NK-92 (cell line): ENCODE data around the gene EIF2AK2.

Experiments
- DNase-seq: peaks from one replicate; lab custom pipeline; 2025; ENCODE audit not compliant: unreplicated experiment; lab: John Stamatoyannopoulos, UW

The EIF2AK2 gene

DNA sequence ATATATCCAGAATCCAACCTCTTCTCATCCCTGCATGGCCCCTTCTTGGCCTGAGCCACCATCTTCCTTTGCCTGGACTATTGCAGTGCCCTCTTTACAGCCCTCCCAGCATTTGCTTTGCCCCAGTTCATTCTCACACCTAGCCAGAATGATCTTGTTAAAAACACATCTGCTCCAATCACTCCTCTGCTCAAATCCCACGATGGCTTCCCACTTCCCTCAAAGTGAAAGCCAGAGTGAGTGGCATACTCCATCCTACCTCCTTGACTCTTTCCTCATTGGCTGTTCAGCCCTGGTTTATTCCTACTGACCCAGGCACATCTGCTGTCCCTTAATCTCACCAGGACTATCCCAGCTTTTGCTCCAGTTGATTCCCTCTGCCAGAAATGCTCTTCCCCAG is 17.0 kb upstream of the EIF2AK2 start:
- DNase-seq, result no peak

DNA sequence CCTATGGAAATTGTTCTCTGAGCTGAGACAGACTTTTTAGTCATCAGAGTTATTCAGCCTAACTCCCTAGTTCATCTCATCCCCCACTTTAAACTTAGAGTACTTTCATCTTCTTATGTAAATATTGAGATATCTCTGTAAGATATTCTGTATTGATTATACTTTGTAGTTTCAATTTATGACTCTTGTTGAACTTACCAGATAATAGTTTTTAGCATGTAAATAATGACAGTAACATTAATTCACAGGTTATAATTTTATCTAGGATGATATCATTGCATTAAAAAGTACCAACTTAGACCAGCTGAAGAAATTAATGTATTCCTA is 14.8 kb upstream of the EIF2AK2 start:
- no peak for DNase-seq

DNA sequence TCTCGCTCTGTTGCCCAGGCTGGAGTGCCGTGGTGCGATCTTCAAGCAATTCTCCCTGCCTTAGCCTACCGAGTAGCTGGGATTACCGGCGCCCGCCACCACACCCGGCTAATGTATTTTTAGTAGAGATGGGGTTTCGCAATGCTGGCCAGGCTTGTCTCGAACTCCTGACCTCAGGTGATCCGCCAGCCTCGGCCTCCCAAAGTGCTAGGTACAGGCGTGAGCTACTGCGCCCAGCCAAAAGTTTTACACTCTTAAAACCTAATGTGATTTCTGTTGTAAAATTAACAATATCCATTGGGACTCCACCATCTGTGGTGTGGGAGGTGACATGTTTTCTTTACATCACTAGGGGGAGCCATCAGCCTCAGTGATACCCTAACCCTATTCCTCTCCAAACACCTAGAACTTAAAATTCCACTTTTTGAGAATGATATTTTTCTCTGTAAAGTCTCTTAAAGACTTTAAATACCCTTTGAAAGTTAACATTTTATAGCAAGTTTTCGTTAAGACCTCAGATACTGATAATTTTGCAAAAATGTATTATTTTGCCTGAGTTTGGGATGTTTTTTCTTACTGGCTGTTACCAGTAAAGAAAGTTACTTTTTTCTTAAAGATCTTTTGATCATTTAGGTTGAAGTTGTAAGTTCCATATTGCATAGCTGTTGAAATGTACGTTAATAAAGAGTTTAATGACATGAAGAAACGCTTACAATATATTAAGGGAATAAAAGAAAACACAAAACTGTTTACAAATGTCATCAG is 11.6 kb upstream of the EIF2AK2 start:
- no peak for DNase-seq

DNA sequence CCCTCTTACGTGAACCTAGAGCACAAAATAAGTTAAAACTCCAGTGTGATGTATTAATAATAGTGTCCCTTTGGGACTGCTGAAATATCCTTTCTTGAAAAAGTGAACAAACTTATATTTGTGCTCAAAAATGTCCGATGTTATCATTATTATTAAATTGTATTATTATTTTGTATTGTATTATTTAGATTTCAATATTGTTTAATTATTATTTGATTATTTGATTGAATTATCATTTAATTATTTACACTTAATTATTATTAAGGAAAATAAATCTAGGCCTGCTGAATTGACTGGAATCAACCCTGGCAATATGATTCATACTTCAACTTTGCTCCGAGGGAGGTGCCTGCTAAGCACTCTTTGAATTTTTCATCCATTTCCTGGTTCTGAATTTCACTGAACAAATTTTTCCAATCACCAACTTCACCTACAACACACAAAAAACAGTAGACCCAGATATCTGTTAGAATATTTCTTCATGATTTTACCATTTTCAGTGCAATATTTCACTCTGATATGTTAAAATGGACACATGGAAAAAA is 10.9 kb upstream of the EIF2AK2 start:
- DNase-seq, result no peak

DNA sequence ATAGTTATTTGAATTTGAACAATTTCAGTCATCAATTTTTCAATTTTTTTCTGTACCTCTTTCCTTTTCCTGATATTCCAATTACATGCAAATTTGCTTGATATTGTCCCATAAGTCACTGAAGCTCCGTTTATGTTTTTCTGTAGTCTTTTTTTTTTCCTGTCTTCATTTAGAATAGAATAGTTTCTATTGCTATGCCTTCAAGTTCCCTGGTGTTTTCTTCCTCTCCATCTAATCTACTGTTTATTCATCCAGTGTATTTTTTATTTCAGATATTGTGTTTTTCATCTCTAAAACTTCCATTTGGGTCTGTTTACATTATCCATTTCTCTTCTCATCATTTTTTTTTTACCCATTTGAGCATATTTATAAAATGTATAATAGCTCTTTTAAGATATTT is 8.0 kb upstream of the EIF2AK2 start:
- no peak for DNase-seq

DNA sequence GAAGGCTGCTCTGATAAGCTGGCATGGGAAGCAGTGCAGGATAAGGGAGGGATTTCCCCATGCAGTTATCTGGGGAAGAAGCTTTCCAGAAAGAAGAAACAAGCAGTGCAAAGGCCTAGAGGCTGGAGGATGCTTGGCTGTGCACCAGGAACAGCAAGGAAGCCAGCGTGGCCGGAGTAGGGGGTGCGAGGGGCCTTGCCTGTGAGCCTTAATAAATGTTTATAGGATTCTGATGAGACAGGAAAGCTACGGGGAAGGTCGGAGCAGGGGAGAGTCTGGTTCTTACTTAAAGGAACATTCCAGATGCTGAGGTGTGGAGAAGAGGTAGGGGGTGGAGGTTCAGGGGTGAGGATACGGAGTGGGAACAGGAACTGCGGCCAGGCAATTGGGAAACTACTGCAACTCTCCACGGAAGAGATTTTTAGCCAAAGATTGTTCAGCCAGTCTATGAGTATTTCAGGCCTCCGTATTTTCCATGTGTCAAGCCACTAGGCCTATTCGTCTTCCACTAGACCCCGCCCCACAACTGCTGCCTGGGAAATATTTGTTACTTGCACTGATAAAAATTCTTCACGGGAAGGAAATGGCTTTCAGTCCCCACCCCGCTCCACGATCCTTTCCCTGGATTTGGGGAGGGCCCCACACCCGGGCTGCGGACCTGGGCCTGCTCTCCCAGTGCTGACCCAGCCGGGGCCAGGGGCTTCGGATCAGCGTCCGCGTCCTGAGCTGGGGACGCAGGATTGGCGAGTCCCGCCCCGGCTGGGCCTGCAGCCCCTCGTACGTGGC is 516 bp downstream of the EIF2AK2 start:
- no peak for DNase-seq

DNA sequence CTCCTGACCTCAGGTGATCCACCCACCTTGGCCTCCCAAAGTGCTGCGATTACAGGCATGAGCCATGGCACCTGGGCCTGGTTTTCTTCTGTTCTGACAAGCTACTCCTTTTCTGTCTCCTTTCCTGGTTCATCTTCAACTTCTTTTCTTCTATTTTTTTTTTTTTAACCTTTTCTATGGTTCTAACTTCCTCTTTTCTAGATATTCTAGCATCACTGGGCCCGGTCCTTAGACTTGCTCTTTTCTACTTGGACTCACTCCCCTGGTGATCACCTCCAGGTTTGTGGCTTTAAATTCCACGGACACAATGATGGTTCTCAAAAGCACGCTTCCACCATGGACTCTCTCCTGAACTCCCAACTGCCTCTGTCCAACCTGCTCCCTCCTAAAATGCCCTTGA is 2.0 kb downstream of the EIF2AK2 start:
- DNase-seq, result no peak

DNA sequence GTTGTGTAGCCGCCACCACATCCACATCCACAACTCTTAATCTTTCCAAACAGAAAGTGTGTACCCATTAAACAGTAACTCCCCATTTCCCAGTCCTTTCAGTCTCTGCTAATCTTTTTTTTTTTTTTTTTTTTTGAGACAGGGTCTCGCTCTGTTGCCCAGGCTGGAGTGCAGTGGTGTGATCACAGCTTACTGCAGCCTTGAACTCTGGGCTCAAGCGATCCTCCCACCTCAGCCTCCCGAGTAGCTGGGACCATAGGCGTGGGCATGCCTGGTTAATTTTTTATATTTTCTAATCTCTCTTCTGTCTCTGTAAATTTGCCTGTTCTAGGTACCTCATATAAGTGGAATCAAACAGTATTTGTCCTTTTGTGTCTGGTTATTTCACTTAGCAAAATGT is 3.6 kb downstream of the EIF2AK2 start:
- no peak for DNase-seq

DNA sequence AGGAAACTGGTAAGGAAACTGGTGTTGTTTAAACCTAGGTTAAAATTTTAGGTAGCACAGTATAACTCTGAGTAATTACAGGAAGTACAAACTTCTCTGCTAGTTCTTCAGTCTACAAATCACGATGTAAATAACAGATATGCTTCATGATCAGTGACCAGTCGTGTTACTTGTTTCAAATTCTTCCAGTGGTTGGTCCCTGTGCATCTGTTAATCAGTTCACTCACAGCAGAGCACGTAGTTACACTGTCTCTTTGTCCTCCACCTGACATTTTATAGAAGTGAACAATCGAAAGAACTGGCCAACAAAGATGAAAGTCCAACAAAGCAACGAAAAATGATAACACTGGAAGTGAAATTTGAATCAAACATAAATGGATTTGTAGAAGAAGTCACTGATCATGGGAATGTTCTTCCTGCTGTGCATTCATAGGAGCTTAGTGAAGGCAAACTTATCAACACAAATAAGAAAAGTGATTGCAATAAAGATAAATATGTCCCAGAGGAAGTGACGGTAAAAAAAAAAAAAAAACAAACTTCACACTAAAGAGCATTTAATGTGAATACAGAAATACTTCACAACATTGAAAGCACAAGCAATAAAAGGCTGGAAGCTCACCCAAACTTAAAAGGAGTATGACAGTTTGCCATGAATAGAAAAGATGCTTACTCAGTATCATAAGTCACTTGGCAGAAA is 7.0 kb downstream of the EIF2AK2 start:
- no peak for DNase-seq

DNA sequence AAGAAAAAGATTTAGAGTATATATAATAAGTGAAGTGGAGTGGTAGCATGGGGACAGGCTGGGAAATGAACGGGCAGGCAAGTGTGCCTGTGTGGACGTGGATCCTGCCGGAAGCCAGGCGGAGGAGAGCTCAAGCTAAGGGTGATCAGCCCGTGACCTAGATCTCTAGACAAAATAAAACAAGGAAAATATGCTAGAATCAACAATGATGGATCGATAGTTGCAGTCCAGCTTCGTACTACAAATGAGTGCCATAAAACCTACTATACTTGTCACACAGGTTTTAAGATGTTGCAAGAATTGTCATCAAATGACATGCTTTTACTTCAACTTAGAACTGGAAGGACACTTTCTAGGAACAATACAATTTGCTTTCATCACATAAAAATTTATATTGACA is 8.5 kb downstream of the EIF2AK2 start:
- DNase-seq, result no peak

DNA sequence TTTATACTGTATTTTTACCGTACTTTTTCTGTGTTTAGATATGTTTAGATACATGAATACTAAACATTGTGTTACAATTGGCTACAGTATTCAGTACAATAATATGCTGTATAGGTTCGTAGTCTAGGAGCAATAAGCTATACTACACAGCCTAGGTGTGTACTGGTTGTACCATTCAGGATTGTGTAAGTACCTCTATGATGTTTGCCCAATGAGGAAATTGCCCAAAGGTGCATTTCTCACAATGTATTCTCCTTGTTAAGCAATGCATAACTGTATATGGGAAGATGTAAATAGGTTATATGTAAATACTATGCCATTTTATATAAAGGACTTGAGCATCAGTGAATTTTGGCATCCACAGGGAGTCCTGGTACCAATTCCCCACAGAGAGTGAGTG is 10.7 kb downstream of the EIF2AK2 start:
- DNase-seq, result no peak

DNA sequence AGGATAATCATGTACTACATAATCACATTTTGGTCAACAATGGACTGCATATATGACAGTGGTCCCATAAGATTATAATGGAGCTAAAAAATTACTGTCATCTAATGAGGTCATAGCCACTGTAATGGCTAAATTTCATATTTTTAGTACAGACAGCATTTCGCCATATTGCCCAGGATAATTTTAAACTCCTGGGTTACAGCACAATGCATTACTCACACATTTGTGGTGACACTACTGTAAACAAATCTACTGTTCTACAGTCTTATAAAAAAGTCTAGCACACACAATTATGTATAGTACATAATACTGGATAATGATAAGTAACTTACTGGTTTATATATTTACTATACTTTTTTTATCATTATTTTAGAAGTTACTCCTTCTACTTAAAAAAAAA is 12.8 kb downstream of the EIF2AK2 start:
- no peak for DNase-seq

DNA sequence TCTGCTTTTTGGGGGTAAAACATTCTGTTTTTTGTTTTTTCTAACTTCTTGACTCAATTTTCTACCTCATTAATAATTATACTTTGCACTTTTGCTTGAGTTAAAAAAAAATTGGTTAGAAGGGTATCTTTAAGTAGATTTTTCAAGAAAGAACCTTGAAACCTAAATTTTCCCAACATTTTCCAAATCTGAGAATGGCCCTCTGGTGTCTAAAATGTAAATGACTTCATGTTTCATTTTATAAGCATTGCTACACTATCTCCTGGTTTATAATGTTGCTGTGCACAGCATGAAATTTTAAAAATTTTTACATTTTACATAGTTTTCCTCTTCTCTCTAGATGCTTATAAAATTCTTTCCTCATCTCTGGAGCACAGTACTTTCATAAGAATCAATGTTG is 14.2 kb downstream of the EIF2AK2 start:
- no peak for DNase-seq

DNA sequence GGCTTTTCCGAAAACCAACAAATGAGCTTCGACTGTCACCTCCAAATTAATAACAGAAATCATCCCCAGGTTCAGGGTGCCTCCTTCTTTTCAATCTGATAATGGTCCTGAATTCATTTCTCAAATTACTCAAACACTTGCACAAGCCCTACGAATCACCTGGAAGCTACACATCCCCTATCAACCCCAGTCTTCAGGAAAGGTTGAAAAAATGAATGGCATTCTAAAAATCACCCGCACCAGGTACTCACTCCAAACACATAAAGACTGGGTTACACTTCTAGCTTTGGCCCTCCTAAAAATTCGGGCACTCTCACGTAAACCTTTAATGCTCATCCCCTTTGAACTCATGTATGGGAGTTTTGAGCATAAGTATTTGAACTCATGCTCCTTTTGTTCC is 23.9 kb downstream of the EIF2AK2 start:
- no peak for DNase-seq

DNA sequence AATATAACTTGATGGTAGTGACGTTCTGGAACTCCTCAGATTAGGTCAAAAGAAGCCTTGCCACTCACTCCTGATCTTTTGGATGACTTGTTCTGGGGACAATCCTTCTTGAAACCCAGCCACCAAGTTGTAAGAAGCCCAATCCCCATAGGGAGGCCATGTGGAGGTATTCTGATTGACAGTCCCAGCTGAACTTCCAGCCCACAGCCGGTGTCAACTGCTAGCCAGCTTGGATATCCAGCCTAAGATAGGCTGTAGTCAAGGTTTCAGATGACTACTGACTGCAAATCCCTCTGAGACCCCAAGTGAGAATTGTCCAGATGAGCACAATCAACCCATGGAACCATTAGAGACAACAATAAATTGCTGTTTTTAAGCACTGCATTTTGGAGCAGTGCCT is 31.4 kb downstream of the EIF2AK2 start:
- DNase-seq, result no peak

DNA sequence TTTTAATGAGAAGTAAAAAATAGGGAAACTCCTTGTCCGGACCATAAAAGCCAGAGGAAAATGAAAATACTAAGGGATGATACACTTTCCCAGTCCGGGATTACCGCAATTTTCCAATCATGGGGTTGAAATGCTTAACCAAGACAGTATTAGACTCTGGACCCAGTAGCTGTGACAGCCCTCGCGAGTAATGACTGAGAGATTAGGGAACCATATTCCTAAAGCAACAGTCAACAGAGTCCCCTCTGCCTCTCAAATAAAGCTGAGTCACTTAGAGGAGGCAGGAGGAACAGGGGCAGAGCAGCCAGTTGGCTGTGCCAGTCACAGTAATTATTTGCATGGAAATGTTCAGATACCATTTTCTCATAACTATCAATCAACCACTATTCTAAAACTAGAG is 37.6 kb downstream of the EIF2AK2 start:
- DNase-seq, result no peak

DNA sequence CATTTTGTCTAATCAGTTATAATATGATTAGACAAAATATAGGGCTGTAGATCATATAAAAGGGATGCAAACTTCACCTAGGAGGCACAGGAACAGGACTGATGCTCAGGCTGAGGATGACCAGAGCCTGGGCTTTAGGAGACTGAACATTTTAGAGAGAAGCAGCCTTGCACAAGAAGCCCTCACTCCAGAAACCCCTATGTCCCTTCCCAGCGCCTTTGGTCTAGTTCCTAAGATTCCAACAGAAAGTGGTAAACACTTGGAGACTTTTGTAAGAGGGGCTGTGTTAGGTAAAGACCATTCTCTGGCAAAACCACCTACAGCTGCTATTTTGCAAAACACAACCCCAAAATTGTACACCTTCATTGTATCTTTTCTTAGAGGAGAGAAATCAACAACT is 39.2 kb downstream of the EIF2AK2 start:
- DNase-seq, result no peak

DNA sequence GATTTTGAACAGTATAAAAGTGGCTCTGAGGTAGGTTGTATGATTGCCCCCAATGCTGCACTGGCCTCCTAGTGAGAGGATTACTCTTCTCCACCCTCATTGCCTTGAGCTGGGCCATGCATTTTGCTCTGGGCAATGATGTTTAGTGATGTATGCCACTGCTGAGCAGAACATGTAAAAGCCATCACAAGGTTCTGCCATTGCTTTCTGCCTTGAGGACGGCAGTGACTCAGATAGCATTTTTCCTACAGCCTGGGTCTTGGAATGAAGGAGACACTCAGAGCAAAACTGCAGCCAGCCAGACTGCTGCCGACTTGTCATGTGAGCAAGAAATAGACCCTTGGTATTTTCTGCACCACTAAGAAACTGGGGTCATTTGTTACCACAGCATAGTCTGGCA is 44.8 kb downstream of the EIF2AK2 start:
- no peak for DNase-seq

DNA sequence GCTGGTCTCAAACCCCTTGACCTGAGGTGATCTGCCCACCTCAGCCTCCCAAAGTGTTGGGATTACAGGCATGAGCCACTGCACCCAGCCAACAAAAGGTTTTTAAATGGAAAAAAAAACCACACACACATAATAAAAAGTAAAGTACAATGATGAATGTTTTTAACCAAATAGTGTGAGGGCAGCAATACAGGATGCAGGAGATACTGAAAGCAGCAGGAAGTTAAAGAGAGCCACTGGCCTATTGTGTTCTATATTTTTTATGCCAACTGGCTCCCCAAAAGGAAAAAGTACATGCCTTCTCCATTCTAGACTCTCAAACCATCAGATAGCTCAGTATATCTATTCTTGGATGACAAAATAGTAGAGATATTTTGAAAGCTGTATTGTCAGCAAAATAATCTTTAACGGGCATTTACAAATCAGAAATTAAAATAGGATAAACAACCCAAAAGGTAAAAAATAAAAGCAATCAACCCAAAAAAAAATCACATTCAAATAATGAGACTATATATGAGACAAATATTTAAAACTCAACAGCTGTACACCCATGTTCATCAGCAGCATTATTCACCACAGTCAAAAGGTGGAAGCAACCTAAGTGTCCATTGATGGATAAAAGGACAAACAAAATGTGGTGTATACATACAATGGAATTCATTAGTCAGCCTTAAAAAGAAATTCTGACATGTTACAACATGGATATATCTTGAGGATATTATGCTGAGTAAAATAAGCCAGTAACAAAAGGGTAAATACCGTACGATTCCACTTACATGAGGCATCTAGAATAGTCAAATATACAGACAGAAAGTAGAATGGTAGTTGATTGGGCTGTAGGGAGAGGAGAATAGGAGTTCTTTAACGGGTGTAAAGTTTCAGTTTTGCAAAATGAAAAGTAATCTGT is 46.2 kb downstream of the EIF2AK2 start:
- DNase-seq, result no peak

DNA sequence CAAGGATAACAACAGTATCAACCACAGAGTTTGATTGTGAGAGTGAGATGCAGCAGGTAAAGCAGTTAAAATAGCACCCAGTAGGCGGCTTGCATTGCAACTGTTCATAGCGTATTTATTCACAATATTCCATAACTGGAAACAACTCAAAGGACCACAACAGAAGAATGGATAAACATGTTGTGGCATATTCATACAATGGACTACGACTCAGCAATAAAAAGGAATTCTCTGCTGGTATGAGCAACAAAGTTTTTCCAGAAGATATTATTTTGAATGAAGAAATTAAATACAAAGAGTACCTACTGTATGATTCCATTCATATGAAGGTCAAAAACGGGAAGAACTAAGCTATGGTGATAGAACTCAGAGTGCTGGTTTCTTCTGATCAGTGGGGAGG is 47.3 kb downstream of the EIF2AK2 start:
- DNase-seq, result no peak

DNA sequence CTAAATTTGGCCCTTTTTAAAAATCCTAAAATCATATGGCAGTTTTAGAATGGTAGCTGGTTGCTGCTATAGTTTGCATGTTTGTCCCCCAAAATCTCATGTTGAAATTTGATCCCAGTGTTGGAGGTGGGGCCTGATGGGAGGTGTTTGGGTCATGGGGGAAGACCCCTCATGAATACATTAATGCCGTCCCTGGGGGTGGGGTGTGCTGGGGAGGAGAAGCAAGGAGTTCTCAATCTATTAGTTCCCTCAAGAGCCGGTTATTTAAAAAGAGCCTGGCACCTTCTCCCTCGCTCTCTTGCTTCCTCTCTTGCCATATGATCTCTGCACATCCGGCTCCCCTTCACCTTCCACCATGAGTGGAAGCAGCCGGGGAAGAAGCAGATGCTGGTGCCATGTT is 51.6 kb downstream of the EIF2AK2 start:
- DNase-seq, result no peak
